ENCODE measurements around the gene OTOA.
"Not testable (repeated sequence)": the region's sequence is repeated elsewhere in the genome, so short reads cannot be mapped to it uniquely, and the experiment has no call there.

Gene OTOA

GRCh38 chr16:21722771-21723455, 59.1 kb downstream of the OTOA start:
- no peak for DNase-seq (ENCODE audit: low spot score)

DNA sequence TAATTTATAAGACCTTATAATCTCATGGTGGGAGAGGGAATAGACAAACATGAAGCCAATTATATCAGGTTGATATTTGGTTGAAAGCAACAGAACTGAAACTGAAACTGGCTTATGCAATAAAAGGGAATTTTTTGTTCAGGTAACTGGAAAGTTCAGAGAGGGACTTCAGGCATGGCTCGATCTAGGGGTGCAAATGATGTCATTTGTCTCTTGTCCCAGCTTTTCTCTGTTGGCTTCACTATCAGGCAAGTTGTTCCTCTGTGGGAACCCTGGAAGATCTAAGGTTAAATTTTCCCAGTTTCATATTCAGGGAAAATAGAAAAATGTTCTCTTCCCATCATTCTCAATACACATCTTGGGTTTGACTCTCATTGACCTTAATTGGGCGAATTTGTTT, 59.8 kb downstream of the OTOA start:
- DNase-seq (ENCODE audit: low spot score) = no peak

DNA sequence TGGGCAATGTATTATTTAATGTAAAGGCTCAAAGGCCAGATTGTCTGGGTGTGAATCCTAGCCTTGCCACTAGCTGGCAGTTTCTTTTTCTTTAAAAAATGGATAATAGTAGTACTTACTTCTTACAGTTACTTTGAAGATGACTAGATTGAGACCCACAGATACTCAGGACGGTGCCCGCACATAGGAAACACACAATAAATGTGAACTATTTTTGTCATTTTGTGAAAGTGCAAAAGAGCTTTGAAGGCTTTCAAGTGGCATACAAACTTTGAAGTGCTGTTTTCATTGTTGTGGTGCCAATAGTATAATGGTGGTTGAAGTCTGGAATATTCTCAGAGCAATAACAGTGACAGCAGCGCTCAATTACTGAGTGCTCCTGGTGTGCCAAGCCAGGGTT, 63.6 kb downstream of the OTOA start:
- DNase-seq (ENCODE audit: low spot score) = no peak

DNA sequence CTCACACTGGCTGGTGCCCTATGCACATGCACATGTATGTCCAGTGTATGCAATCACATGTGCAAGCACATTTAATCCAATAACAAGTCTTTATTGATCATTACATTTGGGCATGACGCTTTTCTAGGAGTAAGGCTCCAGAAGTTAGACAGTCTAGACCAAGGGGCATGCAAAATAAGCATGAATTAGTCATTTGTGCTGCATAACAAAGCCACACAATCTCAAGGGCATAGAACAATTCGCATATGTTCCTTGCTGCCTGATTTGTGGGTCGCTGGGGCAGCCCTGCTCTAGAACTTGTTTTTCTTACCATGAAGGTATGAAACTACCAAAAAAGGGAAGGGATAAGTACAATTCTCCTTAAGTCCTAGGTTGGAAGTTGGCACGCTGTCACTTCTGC, 67.5 kb downstream of the OTOA start:
- not testable (repeated sequence) for DNase-seq (ENCODE audit: low spot score)

DNA sequence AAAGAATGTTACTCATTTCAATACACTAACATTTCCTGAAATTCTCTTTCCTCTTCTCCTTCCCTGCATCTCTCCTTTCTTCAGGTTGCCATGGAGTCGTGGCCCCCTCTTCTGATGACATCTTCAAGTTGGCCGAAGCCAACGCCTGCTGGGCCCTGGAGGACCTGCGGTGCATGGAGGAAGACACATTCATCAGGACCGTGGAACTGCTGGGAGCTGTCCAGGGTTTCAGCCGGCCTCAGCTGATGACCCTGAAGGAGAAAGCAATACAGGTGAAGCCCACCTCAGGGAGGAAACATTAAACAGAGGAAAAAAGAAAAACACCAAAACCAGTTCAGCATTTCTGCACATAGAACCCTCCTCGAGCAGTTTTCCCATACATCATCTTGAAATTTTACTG, 76.9 kb downstream of the OTOA start:
- not testable (repeated sequence) for DNase-seq (ENCODE audit: low spot score)

DNA sequence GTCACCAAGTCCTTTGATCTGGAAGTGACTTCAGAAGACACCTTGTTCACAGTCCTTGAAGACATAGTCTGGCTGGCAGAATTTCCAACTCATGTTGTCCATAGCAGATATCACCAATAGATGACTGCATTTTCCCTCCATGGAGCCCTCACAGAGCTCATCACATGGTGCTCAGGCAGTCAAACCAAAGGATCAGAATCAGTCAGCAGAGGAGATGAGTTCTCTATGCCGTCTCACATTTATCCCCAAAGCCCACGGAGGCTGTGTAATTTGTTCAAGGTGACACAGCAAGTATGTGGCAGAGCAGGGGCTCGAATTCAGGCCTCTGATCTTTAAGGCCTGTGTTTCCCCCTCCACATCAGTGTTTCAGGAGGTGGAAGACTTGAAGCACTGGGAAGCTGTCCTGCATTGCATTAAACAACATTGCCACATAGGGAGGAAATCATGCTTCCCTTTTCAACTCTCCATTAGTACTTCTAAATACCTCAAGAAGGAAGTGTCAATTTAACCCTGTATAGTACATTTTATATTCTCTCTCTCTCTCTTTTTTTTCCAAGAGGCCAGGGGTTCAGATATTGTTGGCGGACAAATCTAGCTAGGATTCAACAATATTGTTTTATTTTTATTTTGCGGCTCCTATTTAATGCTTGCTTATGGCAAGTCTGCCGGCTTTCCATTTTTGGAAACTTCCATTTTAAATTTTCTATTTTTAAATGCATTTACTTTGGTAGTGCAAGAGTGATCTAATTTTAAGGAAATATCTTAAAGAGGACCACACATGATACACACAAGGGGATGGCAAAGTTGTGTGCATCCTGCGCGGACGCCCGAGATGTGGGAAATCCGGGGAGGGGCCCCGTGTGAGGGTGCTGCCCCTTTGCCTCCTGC, 92.7 kb downstream of the OTOA start:
- peak; percentile 25 for DNase-seq (ENCODE audit: low spot score)

DNA sequence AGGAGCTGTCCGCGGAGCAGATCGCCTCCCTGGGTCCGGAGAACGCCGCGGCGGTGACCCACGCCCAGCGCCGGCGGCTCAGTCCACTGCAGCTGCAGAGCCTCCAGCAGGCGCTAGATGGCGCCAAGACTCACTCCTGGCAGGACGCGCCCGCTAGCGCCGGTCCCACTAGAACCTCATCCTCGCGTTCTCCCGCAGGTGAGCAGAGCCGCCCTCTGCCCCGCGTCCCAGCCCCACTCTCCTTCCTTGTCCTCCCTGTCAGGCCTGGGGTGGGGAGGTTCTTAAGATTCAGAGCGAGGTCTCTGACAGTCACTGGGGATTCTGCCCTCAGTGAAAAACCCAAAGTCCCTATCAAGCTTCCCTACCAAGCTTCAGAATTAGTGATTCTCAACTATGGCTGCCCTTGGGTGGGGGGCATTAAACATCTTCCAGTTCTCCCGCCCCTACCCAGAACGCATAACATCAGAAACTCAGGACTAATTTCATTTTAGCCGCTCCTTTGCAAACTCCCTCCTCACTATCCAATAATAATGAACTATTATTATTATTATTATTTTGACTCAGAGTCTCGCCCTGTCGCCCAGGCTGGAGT, 93.4 kb downstream of the OTOA start:
- not testable (repeated sequence) for DNase-seq (ENCODE audit: low spot score)

DNA sequence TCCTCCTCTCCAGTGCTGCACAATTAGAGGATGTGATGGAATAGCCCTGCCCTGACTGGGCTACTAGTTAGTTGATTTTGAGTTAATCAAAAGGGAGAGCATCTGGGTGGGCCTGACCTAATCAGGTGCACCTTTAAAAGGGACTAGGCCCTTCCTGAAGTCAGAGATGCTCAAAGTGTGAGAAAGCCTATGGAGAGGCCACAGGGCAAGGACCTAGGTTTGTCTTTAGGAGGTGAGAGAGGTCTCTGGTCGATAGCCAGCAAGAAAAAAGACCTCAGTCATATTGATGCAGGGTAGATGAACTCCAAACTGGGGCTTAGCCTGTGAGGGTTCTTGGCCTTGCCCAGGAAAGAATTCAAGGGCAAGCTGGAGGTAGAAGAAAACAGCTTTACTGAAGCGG, 104.5 kb downstream of the OTOA start:
- not testable (repeated sequence) for DNase-seq (ENCODE audit: low spot score)

DNA sequence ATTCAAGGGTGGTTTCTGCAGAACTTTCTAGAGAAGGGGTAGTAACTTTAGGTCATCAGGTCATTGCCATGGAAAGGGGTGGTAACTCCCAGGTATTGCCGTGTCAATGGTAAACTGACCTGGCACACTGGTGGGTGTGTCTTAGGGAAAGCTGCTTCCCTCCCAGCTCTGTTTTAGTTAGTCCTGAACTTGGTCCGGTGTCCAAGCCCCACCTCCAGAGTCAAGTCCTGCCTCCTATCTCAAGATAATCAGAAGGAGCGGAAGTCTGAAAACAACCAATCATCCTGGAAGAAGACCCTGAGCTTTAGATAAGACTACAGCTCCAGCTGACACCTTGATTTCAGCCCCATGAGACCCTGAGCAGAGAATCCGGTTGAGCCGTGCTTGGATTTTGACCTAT, 105.0 kb downstream of the OTOA start:
- DNase-seq (ENCODE audit: low spot score) = not testable (repeated sequence)

- DNase-seq (ENCODE audit: low spot score) = not testable (repeated sequence)
Observed at GRCh38 chr16:21769284-21769683, 105.5 kb downstream of the OTOA start.

DNA sequence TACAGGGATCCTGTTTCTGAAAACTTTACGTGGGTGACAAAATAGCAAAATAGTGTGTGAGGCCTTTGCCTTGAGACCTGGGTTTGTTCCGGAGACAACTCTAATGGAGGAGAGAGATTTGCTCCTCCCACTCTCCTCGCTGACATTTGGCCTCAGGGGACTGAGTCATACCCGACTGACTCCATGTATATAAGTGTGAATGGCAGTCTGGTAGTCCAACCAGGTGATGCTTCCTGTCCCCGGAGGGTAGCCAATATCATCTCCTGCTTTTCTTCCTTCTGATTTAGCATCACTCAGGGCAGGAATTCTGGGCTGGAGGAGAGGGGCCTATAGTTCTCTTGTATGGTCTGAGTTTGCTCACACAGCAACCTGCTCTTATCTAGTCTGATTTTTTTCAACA, 106.8 kb downstream of the OTOA start:
- not testable (repeated sequence) for DNase-seq (ENCODE audit: low spot score)

DNA sequence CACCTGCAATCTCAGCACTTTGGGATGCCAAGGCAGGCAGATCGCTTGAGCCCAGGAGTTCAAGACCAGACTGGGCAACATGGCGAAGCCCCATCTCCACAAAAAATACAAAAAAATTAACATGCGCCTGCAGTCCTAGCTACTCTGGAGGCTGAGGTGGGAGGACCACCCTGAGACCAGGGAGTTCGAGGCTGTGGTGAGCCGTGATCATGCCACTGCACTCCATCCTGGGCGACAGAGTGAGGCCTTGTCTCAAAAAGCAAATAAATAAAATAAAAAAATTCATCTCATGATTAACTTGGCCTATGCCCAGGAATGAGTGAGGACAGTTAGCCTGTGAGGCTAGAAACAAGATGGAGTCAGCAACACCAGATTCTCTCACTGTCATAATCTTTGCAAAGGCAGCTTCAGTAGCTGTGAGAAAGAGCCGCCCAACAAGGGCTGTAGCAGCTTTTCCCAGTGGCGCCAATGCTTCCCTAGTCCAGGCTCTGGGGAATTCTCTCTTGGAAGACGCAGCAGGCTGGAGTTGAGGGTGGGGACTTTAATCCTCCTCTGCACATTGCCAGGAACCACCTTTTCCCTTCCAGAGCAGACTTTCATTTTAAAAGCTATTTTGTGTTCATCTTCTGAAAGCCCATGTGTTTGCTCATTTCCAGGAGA, 108.9 kb downstream of the OTOA start:
- not testable (repeated sequence) for DNase-seq (ENCODE audit: low spot score)

DNA sequence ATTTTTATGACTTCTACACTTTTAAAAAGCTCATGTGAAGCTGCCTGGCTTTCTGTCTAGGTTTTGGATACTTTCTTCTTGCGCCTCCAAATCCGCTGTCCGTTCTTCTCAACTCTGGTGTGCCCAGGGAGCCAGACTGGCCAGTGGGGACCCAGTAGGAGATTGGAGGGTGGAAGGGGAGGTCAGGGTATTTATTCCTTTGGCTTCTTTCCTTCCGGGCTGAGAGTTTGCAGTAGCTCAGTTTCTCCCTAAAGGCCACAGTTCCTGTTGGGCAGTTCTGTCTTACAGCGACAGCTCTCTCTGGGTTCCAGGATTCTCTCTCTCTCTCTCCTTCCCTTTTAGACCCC, 109.4 kb downstream of the OTOA start:
- not testable (repeated sequence) for DNase-seq (ENCODE audit: low spot score)

DNA sequence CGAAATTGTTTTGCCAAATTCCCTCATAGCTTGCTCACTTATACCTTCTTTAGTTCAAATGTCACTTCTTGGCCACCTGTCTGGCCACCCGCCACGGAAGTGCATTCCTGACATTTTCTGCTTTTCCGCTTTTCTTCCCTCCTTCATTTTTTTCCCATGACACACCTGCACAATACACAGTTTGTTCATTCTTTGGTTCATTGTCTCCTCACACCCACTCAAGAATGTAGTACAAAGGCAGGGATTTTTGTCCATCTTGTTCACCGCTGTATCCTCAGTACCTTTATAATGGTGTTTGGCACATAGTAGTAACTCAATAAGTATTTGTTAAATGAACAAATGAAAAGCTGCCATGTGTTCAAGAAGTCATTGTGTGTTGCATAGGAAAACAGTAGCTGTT, 116.8 kb downstream of the OTOA start:
- DNase-seq (ENCODE audit: low spot score) = not testable (repeated sequence)

DNA sequence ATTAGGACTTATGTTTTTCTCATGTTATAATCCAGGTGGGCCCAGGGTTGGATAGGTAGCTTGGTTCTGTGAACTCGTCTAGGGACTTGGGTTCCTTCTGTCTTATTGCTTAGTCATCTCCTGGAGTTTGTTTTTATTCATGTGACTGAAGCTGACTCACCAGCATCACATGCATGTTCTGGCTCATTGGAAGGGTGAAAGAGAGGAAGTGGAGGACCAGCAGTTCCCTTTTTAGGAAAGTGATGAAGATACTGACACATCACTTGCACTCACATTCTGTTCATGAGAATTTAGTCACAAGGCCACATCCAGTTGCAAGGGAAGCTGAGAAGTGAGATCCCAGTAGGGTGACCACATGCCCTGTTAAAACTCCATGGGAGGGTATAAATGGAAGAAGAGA, 126.7 kb downstream of the OTOA start:
- not testable (repeated sequence) for DNase-seq (ENCODE audit: low spot score)

GRCh38 chr16:21793310-21793709, 129.5 kb downstream of the OTOA start:
- DNase-seq (ENCODE audit: low spot score) = not testable (repeated sequence)

DNA sequence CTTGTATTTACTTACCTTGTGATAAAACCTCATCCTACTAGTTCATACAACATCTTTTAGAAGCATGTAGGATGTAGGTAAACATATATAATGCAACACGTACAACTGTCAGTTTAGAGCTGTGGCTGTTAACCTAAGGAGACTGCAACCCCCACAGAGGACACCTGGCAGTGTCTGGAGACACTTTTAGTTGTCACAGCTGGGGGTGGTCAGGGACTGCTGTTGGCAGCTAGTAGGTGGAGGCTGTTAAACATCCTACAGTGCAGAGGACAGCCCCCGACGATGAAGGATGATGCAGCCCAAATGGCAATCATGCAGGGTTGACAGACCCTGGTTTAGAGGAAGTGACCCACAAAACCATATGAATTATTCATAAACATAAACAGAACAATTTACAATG, 134.8 kb downstream of the OTOA start:
- DNase-seq (ENCODE audit: low spot score) = not testable (repeated sequence)

DNA sequence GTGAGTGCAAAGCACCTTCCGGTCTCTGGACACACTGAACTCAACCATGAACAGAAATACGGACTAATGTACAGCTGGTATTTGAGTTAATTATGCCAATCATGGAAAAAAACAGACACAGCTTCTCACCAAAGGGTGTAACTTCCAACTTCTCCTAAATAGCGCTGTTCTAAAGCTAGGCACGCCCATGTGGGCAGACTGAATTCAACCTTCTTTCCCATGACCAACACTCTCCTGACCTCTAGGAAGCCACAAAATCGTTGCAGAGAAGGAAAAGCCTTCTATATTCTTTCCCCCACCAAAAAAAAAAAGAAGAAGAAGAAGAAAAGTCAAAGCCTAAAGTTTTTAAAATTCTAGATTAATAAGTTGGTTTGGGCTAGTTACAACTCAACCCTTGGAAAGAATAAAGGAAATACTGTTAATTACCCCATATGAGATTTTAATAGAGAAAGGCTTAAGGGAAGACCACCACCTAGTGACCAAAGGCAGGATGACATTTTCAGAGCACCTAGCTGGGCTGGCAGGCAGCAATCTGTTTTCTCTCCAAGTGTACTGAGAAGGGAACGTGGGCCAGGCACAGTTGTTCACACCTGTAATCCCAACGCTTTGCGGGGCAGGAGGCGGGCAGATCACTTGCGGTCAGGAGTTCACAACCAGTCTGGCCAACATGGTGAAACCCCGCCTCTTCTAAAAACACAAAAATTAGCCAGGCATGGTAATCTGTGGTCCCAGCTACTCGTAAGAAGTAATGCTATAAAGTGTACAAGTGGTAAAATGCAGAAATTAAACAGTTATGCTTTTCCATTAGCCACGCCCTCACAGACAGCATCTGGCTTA, 138.0 kb downstream of the OTOA start:
- peak; percentile 11 for DNase-seq (ENCODE audit: low spot score)

DNA sequence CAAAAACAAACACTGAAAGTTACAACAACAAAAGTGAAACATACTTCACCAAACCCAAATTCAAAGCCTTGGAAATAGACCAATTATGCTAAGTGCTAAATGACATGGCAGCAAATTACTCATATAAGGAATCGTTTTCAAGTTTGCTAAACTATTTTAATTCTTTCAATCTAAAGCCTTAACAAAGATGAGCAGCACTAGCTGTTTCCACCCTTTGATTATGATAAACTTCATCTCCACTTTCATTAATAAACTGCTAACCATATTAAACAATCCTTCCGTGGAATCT, 138.6 kb downstream of the OTOA start:
- DNase-seq (ENCODE audit: low spot score) = not testable (repeated sequence)

Measured in pons (tissue), 1 donor.